Stomach (tissue), 9 donors: ENCODE data around the gene COL23A1. TPM values are rescaled to one million over a fixed set of nuclear protein-coding genes. Genes with fewer than 3 reads are reported as not detected.
"Not testable (repeated sequence)": the region's sequence is repeated elsewhere in the genome, so short reads cannot be mapped to it uniquely, and the experiment has no call there.

Source experiments
- DNase-seq, 2 donors: peaks; one replicate each; pipeline versions ENCODE4 v3.0.0 to v3.0.0-alpha.2; 2013 to 2019
- H3K27ac ChIP-seq, 5 donors: fragments of 200-600 bp in 4 of 5; sonication (generic) in 4 of 5; one replicate each; pipeline ENCODE4 v1.5.1; 2013 to 2019; ENCODE audit warnings: mild to moderate bottlenecking in 1 of 5, moderate library complexity in 1 of 5
- H3K27me3 ChIP-seq, 3 donors: fragments of 200-600 bp; sonication (generic); one replicate each; pipeline ENCODE4 v1.5.1; 2017 to 2019; ENCODE audit warnings: mixed run types in 1 of 3
- H3K36me3 ChIP-seq, 4 donors: fragments of 200-600 bp; sonication (generic); 1 replicate in 3 of 4; 2 replicates in 1 of 4; pipeline ENCODE4 v1.5.1; 2016 to 2019
- H3K4me1 ChIP-seq, 4 donors: fragments of 200-600 bp; sonication (generic); one replicate each; pipeline ENCODE4 v1.5.1; 2016 to 2019
- H3K4me3 ChIP-seq, 4 donors: fragments of 200-600 bp; sonication (generic) in 3 of 4; one replicate each; pipeline ENCODE4 v1.5.1; 2016 to 2019; ENCODE audit warnings: mild to moderate bottlenecking in 1 of 4
- H3K9me3 ChIP-seq, 4 donors: fragments of 200-600 bp; sonication (generic); one replicate each; pipeline ENCODE4 v1.5.1; 2016 to 2019
- CTCF ChIP-seq, 7 experiments: fragments of 450-650 bp in 4 of 7; fragments of 200-600 bp in 3 of 7; sonication (generic) in 3 of 7; IDR thresholded peaks; one replicate each; pipeline ENCODE4 v1.5.1; 2016 to 2019; ENCODE audit warnings: antibody characterized with exemption in 7 of 7, control low read depth in 2 of 7, mild to moderate bottlenecking in 1 of 7
- EP300 ChIP-seq: sonication (generic); formaldehyde crosslinking; IDR thresholded peaks from one replicate; pipeline ENCODE4 v1.6.1; 2017; ENCODE audit warnings: antibody characterized with exemption
- POLR2A ChIP-seq, 4 donors: fragments of 450-650 bp; IDR thresholded peaks; one replicate each; pipeline ENCODE4 v1.6.1; 2016; ENCODE audit warnings: antibody characterized with exemption in 4 of 4, control low read depth in 2 of 4, mild to moderate bottlenecking in 1 of 4, moderate library complexity in 1 of 4
- POLR2AphosphoS5 ChIP-seq, 3 donors: sonication (generic); formaldehyde crosslinking; IDR thresholded peaks; one replicate each; pipeline ENCODE4 v1.6.1; 2016; ENCODE audit warnings: antibody characterized with exemption in 3 of 3
- WGBS, 5 donors: extraction: QIAGEN DNeasy Blood & Tissue Kit in 3 of 5; methylation state at CpG; one replicate each; pipeline versions ENCODE4 v1.1.5 to v1.1.7; 2013 to 2018; 5-methylcytosine and 5-hydroxymethylcytosine counted together
- intact Hi-C: fragments of 100-400 bp; cut with DNase I; formaldehyde crosslinking; loops from one replicate; pipeline ENCODE4 v1.15.1; 2023; ENCODE audit warnings: low total_unique reads
- polyA plus RNA-seq, 3 donors: library from polyadenylated mRNA; stranded (reverse); fragments of 200-250 nt; gene quantifications; one replicate each; pipeline ENCODE4 v1.2.3, GENCODE V29; 2013
- total RNA-seq, 5 donors: library from RNA; depleted of rRNA; stranded (reverse); fragments of >200 nt; gene quantifications; one replicate each; pipeline versions ENCODE4 v1.1.0 to v1.2.3, GENCODE V29; 2014 to 2016
- donor health status: healthy with polysubstance abuse.
- donor health status: Bipolar disorder and iron deficiency.
- donor health status: healthy.

COL23A1 gene
- total and polyA plus RNA-seq, 8 donors: under 0.01 to 7.0 (median 1.4) TPM

- H3K4me1 ChIP-seq: no peaks in the 10 kb centered on the region
- no peak for TF ChIP-seq CTCF (IDR thresholded peaks at IDR 0.05)
- no peak for TF ChIP-seq POLR2AphosphoS5 (IDR thresholded peaks at IDR 0.05)
- TF ChIP-seq POLR2A (IDR thresholded peaks at IDR 0.05): no peak
- no peak for TF ChIP-seq EP300
- WGBS, 5 donors: 69 to 80% (median 78%) methylated on average over 11 of the region's 11 CpGs
Observed at GRCh38 chr5:178490935-178491652, 99.1 kb downstream of the COL23A1 start.

GRCh38 chr5:178489271-178489976, 100.8 kb downstream of the COL23A1 start:
- TF ChIP-seq CTCF (IDR thresholded peaks at IDR 0.05) (no peak), EP300 (no peak), POLR2AphosphoS5 (IDR thresholded peaks at IDR 0.05) (no peak), POLR2A (IDR thresholded peaks at IDR 0.05) (no peak)
- no peaks in the 10 kb centered on the region for H3K4me1 ChIP-seq
- no peaks in the 10 kb centered on the region for H3K36me3 ChIP-seq
- intact Hi-C loops: no loop called here
- no peak for DNase-seq
- H3K9me3 ChIP-seq: peaks cover 0 to 10% (median 3%) of the 10 kb centered on the region in 4 donors
- H3K27ac ChIP-seq: no peak overlapping the region
- WGBS, 5 donors: 80 to 87% (median 82%) methylated on average over 11 to 12 of the region's 12 CpGs
- H3K4me3 ChIP-seq: no peak overlapping the region
- peaks cover 0 to 9% (median 0%) of the 10 kb centered on the region in 3 donors for H3K27me3 ChIP-seq

More at GRCh38 chr5:178490935-178491652, 99.1 kb downstream of the COL23A1 start:
- H3K9me3 ChIP-seq: peaks cover 0 to 10% (median 3%) of the 10 kb centered on the region in 4 donors
- H3K27me3 ChIP-seq: peaks cover 0 to 9% (median 0%) of the 10 kb centered on the region in 3 donors
- no peaks in the 10 kb centered on the region for H3K36me3 ChIP-seq
- intact Hi-C loops: no loop called here
- no peak for DNase-seq
- H3K27ac ChIP-seq: no peak overlapping the region
- no peak overlapping the region for H3K4me3 ChIP-seq

GRCh38 chr5:178488696-178489095, 101.5 kb downstream of the COL23A1 start:
- H3K4me1 ChIP-seq: no peaks in the 10 kb centered on the region
- DNase-seq: no peak
- H3K27me3 ChIP-seq: peaks cover 0 to 9% (median 0%) of the 10 kb centered on the region in 3 donors
- no peak overlapping the region for H3K4me3 ChIP-seq
- H3K9me3 ChIP-seq: peaks cover 0 to 10% (median 3%) of the 10 kb centered on the region in 4 donors
- H3K36me3 ChIP-seq: no peaks in the 10 kb centered on the region
- intact Hi-C loops: no loop called here
- WGBS, 5 donors: 40 to 57% (median 45%) methylated on average over 8 of the region's 8 CpGs
- no peak overlapping the region for H3K27ac ChIP-seq
- TF ChIP-seq POLR2AphosphoS5 (IDR thresholded peaks at IDR 0.05) (no peak), CTCF (IDR thresholded peaks at IDR 0.05) (no peak), EP300 (no peak), POLR2A (IDR thresholded peaks at IDR 0.05) (no peak)

- Histone ChIP-seq H3K9me3 (peaks cover 0 to 10% (median 3%) of the 10 kb centered on the region in 4 donors), H3K4me3 (no peak overlapping the region), H3K36me3 (no peaks in the 10 kb centered on the region), H3K27ac (no peak overlapping the region), H3K27me3 (peaks cover 0 to 9% (median 0%) of the 10 kb centered on the region in 3 donors), H3K4me1 (no peaks in the 10 kb centered on the region)
- WGBS, 5 donors: 73 to 88% (median 79%) methylated on average over 9 of the region's 9 CpGs
- intact Hi-C loops: no loop called here
- DNase-seq: no peak
- TF ChIP-seq EP300 (no peak), CTCF (IDR thresholded peaks at IDR 0.05) (no peak), POLR2AphosphoS5 (IDR thresholded peaks at IDR 0.05) (no peak), POLR2A (IDR thresholded peaks at IDR 0.05) (no peak)
Observed at GRCh38 chr5:178487911-178488600, 102.1 kb downstream of the COL23A1 start.

GRCh38 chr5:178486878-178487512, 103.2 kb downstream of the COL23A1 start:
- H3K27me3 ChIP-seq, intact Hi-C loops, H3K27ac ChIP-seq, H3K4me1 ChIP-seq, DNase-seq, H3K9me3 ChIP-seq, H3K36me3 ChIP-seq, H3K4me3 ChIP-seq: not testable (repeated sequence)
- 86 to 92% (median 88%) methylated on average over 9 to 10 of the region's 10 CpGs for WGBS, 5 donors
